HepG2 (cell line): ENCODE data around the gene VPS4B. TPM values are rescaled to one million over a fixed set of nuclear protein-coding genes. Genes with fewer than 3 reads are reported as not detected.

ENCODE experiments used
- ATAC-seq: fragments of 200-7000 bp; cut with Tn5 transposase; 3 replicates; pipeline ENCODE4 v1.9.1; 2020; ENCODE audit warnings: mild to moderate bottlenecking, moderate library complexity
- BruUV-seq: library from RNA; stranded (reverse); fragments of 400-500 nt; replicated peaks from 2 replicates; lab custom pipeline; 2021; lab: Mats Ljungman, UMichigan
- CTCF ChIA-PET: fragments of 300-600 bp; formaldehyde crosslinking; extraction: SDS; loops from one replicate; lab custom pipeline; 2021; ENCODE audit warnings: low total read pairs, inconsistent platforms, low intra/inter-chr PET ratio; lab: Yijun Ruan, JAX
- POLR2A ChIA-PET: fragments of 350-600 bp; sonication (Branson Sonifier 250); formaldehyde crosslinking; loops from one replicate; lab custom pipeline; 2020; ENCODE audit warnings: antibody characterized with exemption, inconsistent platforms; lab: Yijun Ruan, JAX
- DNase-seq: peaks from one replicate; pipeline ENCODE4 v3.0.0-alpha.2; 2015; ENCODE audit warnings: low spot score
- FAIRE-seq: peaks from 3 replicates; lab custom pipeline; 2011; peaks lifted over from hg19 to GRCh38; lab: Jason Lieb, UNC
- H2AFZ ChIP-seq: one replicate; pipeline ENCODE4 v1.6.1; 2011; ENCODE audit warnings: low read length, inconsistent platforms
- H3K27ac ChIP-seq: fragments of 300-600 bp; 3 replicates; pipeline ENCODE4 v1.8.0; 2011; ENCODE audit warnings: mixed run types, mild to moderate bottlenecking, mixed read lengths, low read length, inconsistent platforms; ENCODE audit not compliant: insufficient read depth; ENCODE audit errors: extremely low read length
- H3K27me3 ChIP-seq, 2 experiments: fragments of 200-600 bp in 1 of 2; 2 replicates in 1 of 2; 3 replicates in 1 of 2; pipeline versions ENCODE4 v1.6.0 to v1.8.0; 2011; ENCODE audit warnings: low read length in 2 of 2, mild to moderate bottlenecking in 2 of 2, moderate library complexity in 2 of 2, inconsistent platforms in 1 of 2; ENCODE audit not compliant: insufficient read depth in 2 of 2, control insufficient read depth in 1 of 2
- H3K36me3 ChIP-seq, 2 experiments: fragments of 200-600 bp in 1 of 2; replicated peaks in 1 of 2; 2 replicates in 1 of 2; 3 replicates in 1 of 2; pipeline versions ENCODE4 v1.5.1 to v1.8.0; 2011; ENCODE audit warnings: low read length in 2 of 2, inconsistent platforms in 1 of 2; ENCODE audit not compliant: insufficient read depth in 2 of 2, control insufficient read depth in 1 of 2
- H3K4me1 ChIP-seq: 2 replicates; pipeline ENCODE4 v1.5.1; 2012; ENCODE audit warnings: low read length, inconsistent platforms; ENCODE audit not compliant: insufficient read depth
- H3K4me2 ChIP-seq: 2 replicates; pipeline ENCODE4 v1.6.0; 2011; ENCODE audit warnings: low read depth, low read length, inconsistent platforms
- H3K4me3 ChIP-seq, 3 experiments: fragments of 200-600 bp in 1 of 3; sonication (generic), shearing (Covaris generic) in 1 of 3; replicated peaks in 1 of 3; 2 replicates each; pipeline ENCODE4 v1.5.1; 2011 to 2016; ENCODE audit warnings: low read length in 3 of 3, inconsistent platforms in 2 of 3, low read depth in 2 of 3, mild to moderate bottlenecking in 2 of 3, control low read depth in 1 of 3, mixed read lengths in 1 of 3; ENCODE audit not compliant: insufficient read depth in 1 of 3
- H3K79me2 ChIP-seq: one replicate; pipeline ENCODE4 v1.6.1; 2011; ENCODE audit warnings: low read length, inconsistent platforms; ENCODE audit not compliant: insufficient read depth
- H3K9ac ChIP-seq: 2 replicates; pipeline ENCODE4 v1.6.0; 2011; ENCODE audit warnings: mild to moderate bottlenecking, low read depth, low read length, inconsistent platforms; ENCODE audit not compliant: insufficient read depth
- H3K9me3 ChIP-seq: 2 replicates; pipeline ENCODE4 v1.5.1; 2012; ENCODE audit warnings: mild to moderate bottlenecking, low read length
- H4K20me1 ChIP-seq: 2 replicates; pipeline ENCODE4 v1.6.0; 2011; ENCODE audit warnings: inconsistent platforms, mild to moderate bottlenecking, low read length, moderate library complexity; ENCODE audit not compliant: insufficient read depth
- AGO1 ChIP-seq: fragments of 200-400 bp; formaldehyde crosslinking; IDR thresholded peaks from 2 replicates; pipeline ENCODE4 v1.6.1; 2017; ENCODE audit warnings: mild to moderate bottlenecking, low read depth, low read length, moderate library complexity; ENCODE audit not compliant: poor library complexity, severe bottlenecking
- CTCF ChIP-seq: sonication (generic); formaldehyde crosslinking; IDR thresholded peaks from 2 replicates; pipeline ENCODE4 v1.5.0; 2020; ENCODE audit warnings: mild to moderate bottlenecking, missing genetic modification reagents, moderate library complexity
- FOXP1 ChIP-seq, 2 experiments: fragments of 450-650 bp in 1 of 2; IDR thresholded peaks; 2 replicates each; pipeline ENCODE4 v1.6.1; 2017 to 2018; ENCODE audit warnings: antibody characterized with exemption in 1 of 2
- HNRNPK ChIP-seq: fragments of 200-400 bp; formaldehyde crosslinking; IDR thresholded peaks from 2 replicates; pipeline ENCODE4 v1.6.1; 2018; ENCODE audit warnings: low read length, low read depth, moderate library complexity, mild to moderate bottlenecking; ENCODE audit not compliant: poor library complexity, severe bottlenecking
- HNRNPL ChIP-seq: fragments of 200-400 bp; formaldehyde crosslinking; IDR thresholded peaks from 2 replicates; pipeline ENCODE4 v1.6.1; 2017; ENCODE audit warnings: mild to moderate bottlenecking, low read depth, low read length
- MTA3 ChIP-seq: sonication (generic); formaldehyde crosslinking; IDR thresholded peaks from 2 replicates; pipeline ENCODE4 v1.4.0; 2020; ENCODE audit warnings: missing genetic modification reagents
- NFE2L2 ChIP-seq: fragments of 150-350 bp; IDR thresholded peaks from 2 replicates; pipeline ENCODE4 v1.6.1; 2014; ENCODE audit warnings: low read length
- ZNF12 ChIP-seq: sonication (generic); formaldehyde crosslinking; IDR thresholded peaks from 2 replicates; pipeline ENCODE4 v1.5.0; 2020; ENCODE audit warnings: missing genetic modification reagents
- ZNF3 ChIP-seq: IDR thresholded peaks from 2 replicates; pipeline ENCODE4 v1.7.0; 2017; ENCODE audit warnings: inconsistent platforms
- ZNF724P ChIP-seq: sonication (generic); formaldehyde crosslinking; IDR thresholded peaks from 2 replicates; pipeline ENCODE4 v1.8.0; 2022; ENCODE audit warnings: missing genetic modification reagents, borderline replicate concordance
- ZNF883 ChIP-seq: sonication (generic); formaldehyde crosslinking; IDR thresholded peaks from 2 replicates; pipeline ENCODE4 v1.5.1; 2020; ENCODE audit warnings: mild to moderate bottlenecking, missing genetic modification reagents; ENCODE audit errors: not compliant biosample characterization
- WGBS: methylation state at CpG from one replicate; pipeline ENCODE4 v1.1.6; 2017; ENCODE audit warnings: low lambda C conversion rate; 5-methylcytosine and 5-hydroxymethylcytosine counted together
- in situ Hi-C: cut with HindIII; loops from 2 replicates; pipeline ENCODE4 v1.10.0; 2017; ENCODE audit warnings: low pct_unique_long_range_greater_than_20kb; ENCODE audit not compliant: extremely low pct_ligation_motif_present
- intact Hi-C: fragments of 100-400 bp; cut with micrococcal nuclease; formaldehyde crosslinking; loops from one replicate; pipeline ENCODE4 v1.10.0; 2022; ENCODE audit not compliant: unreplicated experiment
- polyA plus RNA-seq, 8 experiments: library from polyadenylated mRNA; depleted of rRNA in 3 of 8; stranded (reverse) in 7 of 8; unstranded in 1 of 8; fragments of >200 nt; fragmentation: Illumina TruSeq in 4 of 8; extraction: Trizol in 4 of 8; gene quantifications; 2 replicates each; pipeline versions ENCODE4 v1.2.1 to v1.2.3, GENCODE V29; 2011 to 2016; ENCODE audit warnings: low read depth in 4 of 8, missing spikeins in 1 of 8, mixed read lengths in 1 of 8; ENCODE audit not compliant: insufficient read depth in 1 of 8
- total RNA-seq, 5 experiments: library from RNA; depleted of rRNA; stranded (reverse); fragments of >200 nt; fragmentation: Illumina TruSeq; extraction: Trizol; gene quantifications; 2 replicates each; pipeline ENCODE4 v1.2.3, GENCODE V29; 2016; ENCODE audit warnings: low read depth in 1 of 5
- TF ChIP-seq, protein P1 (sequence below): sonication (generic); formaldehyde crosslinking; conservative IDR thresholded peaks from 2 replicates; pipeline ENCODE4 v1.4.0; 2020; ENCODE audit warnings: missing genetic modification reagents

The VPS4B gene
- total and polyA plus RNA-seq, 2 of the 13 experiments (the other 11 are each of a cell fraction or from before 2014, with no cell fraction given) = 12.8 to 25.9 TPM

- TF ChIP-seq, protein P1, sequence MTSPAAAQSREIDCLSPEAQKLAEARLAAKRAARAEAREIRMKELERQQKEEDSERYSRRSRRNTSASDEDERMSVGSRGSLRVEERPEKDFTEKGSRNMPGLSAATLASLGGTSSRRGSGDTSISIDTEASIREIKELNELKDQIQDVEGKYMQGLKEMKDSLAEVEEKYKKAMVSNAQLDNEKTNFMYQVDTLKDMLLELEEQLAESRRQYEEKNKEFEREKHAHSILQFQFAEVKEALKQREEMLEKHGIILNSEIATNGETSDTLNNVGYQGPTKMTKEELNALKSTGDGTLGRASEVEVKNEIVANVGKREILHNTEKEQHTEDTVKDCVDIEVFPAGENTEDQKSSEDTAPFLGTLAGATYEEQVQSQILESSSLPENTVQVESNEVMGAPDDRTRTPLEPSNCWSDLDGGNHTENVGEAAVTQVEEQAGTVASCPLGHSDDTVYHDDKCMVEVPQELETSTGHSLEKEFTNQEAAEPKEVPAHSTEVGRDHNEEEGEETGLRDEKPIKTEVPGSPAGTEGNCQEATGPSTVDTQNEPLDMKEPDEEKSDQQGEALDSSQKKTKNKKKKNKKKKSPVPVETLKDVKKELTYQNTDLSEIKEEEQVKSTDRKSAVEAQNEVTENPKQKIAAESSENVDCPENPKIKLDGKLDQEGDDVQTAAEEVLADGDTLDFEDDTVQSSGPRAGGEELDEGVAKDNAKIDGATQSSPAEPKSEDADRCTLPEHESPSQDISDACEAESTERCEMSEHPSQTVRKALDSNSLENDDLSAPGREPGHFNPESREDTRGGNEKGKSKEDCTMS = no peak
- TF ChIP-seq FOXP1 (IDR thresholded peaks at IDR 0.05) (no peak), FOXP1 (CRISPR knock-in tag; IDR thresholded peaks at IDR 0.05) (no peak), ZNF12 (CRISPR knock-in tag) (no peak), HNRNPL (no peak), ZNF883 (no peak), CTCF (CRISPR knock-in tag) (no peak), NFE2L2 (no peak), AGO1 (no peak), ZNF3 (CRISPR knock-in tag) (no peak), MTA3 (CRISPR knock-in tag) (no peak), ZNF724P (CRISPR knock-in tag) (no peak), HNRNPK (no peak)
- no peaks in the 10 kb centered on the region for H3K36me3 ChIP-seq
- no peak overlapping the region for H3K4me3 ChIP-seq
- H4K20me1 ChIP-seq = no peaks in the 10 kb centered on the region
- no peaks in the 10 kb centered on the region for H3K27me3 ChIP-seq
- in situ Hi-C loops (loop anchor here (10.0 kb wide), 1 partner anchor 310 kb away; no protein-coding TSS in a partner anchor), intact Hi-C loops (no loop called here)
- no peaks in the 10 kb centered on the region for H3K9me3 ChIP-seq
- no peak overlapping the region for H3K27ac ChIP-seq
- ChIA-PET POLR2A (no interaction called here), CTCF (no interaction called here)
- no TSS peak for BruUV-seq
- no peak overlapping the region for H3K4me2 ChIP-seq
- FAIRE-seq (no peak), DNase-seq (no peak), ATAC-seq (no peak)
- no peak overlapping the region for H3K9ac ChIP-seq
- no peak overlapping the region for H2AFZ ChIP-seq
- WGBS = 41% methylated on average over 6 of the region's 6 CpGs
- H3K4me1 ChIP-seq = no peaks in the 10 kb centered on the region
- no peaks in the 10 kb centered on the region for H3K79me2 ChIP-seq
Measured at GRCh38 chr18:63444580-63444979, 22.3 kb upstream of the VPS4B start.
